ENCODE results near the gene SYT9.

Gene SYT9

DNA sequence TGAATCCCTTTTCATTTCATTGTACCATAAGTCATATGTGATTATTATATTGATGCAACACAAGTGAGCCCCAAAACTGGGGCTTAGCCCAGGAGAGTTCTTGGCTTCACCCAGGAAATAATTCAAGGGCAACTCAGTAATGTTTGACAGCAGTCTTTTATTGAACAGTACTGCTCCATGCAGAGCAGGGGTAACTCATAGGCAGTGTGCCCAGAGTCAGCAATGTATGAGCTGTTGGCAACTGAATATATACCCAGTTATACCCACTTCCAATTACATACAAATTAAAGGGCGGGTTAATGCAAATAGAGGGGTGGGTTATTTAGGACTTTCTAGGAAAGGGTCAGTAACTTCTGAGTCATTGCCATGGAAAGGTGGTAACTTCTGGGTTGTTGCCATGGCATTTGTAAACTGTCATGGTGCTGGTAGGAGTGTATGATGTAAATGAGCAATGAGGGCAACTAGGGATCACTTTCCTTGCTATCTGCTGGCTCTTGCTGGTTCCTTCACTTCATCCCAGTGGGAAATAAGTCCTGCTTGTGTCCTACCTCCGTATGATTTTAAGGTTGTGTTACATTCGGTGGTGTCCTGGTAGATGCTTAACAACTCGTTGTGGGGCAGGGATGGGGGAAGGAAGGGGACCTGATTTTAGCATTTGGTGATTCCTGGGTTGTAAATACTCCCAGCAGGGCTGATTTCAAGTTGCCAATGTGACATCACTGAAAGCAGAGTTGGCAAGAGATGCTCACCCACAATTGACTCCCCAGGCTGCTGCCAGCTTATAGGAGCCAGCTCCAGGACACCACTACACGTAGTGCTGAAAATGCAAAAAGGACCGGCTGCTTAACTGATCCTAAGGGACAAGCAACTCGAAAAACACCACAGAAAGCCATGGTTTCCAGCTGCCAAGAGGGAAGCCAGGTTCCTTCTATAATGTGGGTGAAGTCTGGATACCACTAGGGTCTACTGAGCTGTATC, 70.1 kb downstream of the SYT9 start:
- TF ChIP-seq SNAI2 (CRISPR knock-in tag; IDR thresholded peaks at IDR 0.05) (no peak), ARNTL (CRISPR knock-in tag; IDR thresholded peaks at IDR 0.05; ENCODE audit: borderline replicate concordance, low read depth) (no peak), GLIS3 (CRISPR knock-in tag; IDR thresholded peaks at IDR 0.05) (no peak), TCF4 (CRISPR knock-in tag; IDR thresholded peaks at IDR 0.05; ENCODE audit: borderline replicate concordance) (no peak), RARB (CRISPR knock-in tag; IDR thresholded peaks at IDR 0.05) (no peak), CSDC2 (CRISPR knock-in tag; IDR thresholded peaks at IDR 0.05) (no peak), ZFP30 (CRISPR knock-in tag; IDR thresholded peaks at IDR 0.05) (no peak), ZC3H10 (CRISPR knock-in tag; IDR thresholded peaks at IDR 0.05) (no peak), TOX (CRISPR knock-in tag; IDR thresholded peaks at IDR 0.05; ENCODE audit: borderline replicate concordance) (no peak), ZNF565 (CRISPR knock-in tag; conservative IDR thresholded peaks at IDR 0.05; ENCODE audit: low read depth) (no peak), OSR1 (CRISPR knock-in tag; IDR thresholded peaks at IDR 0.05) (no peak), PPARA (CRISPR knock-in tag; IDR thresholded peaks at IDR 0.05; ENCODE audit: borderline replicate concordance) (no peak), ZFP3 (CRISPR knock-in tag; IDR thresholded peaks at IDR 0.05) (no peak), BACH2 (CRISPR knock-in tag; IDR thresholded peaks at IDR 0.05; ENCODE audit: borderline replicate concordance) (no peak)
- TF ChIP-seq, protein P1, sequence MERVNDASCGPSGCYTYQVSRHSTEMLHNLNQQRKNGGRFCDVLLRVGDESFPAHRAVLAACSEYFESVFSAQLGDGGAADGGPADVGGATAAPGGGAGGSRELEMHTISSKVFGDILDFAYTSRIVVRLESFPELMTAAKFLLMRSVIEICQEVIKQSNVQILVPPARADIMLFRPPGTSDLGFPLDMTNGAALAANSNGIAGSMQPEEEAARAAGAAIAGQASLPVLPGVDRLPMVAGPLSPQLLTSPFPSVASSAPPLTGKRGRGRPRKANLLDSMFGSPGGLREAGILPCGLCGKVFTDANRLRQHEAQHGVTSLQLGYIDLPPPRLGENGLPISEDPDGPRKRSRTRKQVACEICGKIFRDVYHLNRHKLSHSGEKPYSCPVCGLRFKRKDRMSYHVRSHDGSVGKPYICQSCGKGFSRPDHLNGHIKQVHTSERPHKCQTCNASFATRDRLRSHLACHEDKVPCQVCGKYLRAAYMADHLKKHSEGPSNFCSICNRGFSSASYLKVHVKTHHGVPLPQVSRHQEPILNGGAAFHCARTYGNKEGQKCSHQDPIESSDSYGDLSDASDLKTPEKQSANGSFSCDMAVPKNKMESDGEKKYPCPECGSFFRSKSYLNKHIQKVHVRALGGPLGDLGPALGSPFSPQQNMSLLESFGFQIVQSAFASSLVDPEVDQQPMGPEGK (CRISPR knock-in tag; IDR thresholded peaks at IDR 0.05; ENCODE audit: borderline replicate concordance): no peak
- TF ChIP-seq, protein P2, sequence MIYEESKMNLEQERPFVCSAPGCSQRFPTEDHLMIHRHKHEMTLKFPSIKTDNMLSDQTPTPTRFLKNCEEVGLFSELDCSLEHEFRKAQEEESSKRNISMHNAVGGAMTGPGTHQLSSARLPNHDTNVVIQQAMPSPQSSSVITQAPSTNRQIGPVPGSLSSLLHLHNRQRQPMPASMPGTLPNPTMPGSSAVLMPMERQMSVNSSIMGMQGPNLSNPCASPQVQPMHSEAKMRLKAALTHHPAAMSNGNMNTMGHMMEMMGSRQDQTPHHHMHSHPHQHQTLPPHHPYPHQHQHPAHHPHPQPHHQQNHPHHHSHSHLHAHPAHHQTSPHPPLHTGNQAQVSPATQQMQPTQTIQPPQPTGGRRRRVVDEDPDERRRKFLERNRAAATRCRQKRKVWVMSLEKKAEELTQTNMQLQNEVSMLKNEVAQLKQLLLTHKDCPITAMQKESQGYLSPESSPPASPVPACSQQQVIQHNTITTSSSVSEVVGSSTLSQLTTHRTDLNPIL (CRISPR knock-in tag; IDR thresholded peaks at IDR 0.05; ENCODE audit: low read depth): no peak
- TF ChIP-seq, protein P3, sequence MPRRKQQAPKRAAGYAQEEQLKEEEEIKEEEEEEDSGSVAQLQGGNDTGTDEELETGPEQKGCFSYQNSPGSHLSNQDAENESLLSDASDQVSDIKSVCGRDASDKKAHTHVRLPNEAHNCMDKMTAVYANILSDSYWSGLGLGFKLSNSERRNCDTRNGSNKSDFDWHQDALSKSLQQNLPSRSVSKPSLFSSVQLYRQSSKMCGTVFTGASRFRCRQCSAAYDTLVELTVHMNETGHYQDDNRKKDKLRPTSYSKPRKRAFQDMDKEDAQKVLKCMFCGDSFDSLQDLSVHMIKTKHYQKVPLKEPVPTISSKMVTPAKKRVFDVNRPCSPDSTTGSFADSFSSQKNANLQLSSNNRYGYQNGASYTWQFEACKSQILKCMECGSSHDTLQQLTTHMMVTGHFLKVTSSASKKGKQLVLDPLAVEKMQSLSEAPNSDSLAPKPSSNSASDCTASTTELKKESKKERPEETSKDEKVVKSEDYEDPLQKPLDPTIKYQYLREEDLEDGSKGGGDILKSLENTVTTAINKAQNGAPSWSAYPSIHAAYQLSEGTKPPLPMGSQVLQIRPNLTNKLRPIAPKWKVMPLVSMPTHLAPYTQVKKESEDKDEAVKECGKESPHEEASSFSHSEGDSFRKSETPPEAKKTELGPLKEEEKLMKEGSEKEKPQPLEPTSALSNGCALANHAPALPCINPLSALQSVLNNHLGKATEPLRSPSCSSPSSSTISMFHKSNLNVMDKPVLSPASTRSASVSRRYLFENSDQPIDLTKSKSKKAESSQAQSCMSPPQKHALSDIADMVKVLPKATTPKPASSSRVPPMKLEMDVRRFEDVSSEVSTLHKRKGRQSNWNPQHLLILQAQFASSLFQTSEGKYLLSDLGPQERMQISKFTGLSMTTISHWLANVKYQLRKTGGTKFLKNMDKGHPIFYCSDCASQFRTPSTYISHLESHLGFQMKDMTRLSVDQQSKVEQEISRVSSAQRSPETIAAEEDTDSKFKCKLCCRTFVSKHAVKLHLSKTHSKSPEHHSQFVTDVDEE (CRISPR knock-in tag; IDR thresholded peaks at IDR 0.05): no peak
- TF ChIP-seq, protein P4, sequence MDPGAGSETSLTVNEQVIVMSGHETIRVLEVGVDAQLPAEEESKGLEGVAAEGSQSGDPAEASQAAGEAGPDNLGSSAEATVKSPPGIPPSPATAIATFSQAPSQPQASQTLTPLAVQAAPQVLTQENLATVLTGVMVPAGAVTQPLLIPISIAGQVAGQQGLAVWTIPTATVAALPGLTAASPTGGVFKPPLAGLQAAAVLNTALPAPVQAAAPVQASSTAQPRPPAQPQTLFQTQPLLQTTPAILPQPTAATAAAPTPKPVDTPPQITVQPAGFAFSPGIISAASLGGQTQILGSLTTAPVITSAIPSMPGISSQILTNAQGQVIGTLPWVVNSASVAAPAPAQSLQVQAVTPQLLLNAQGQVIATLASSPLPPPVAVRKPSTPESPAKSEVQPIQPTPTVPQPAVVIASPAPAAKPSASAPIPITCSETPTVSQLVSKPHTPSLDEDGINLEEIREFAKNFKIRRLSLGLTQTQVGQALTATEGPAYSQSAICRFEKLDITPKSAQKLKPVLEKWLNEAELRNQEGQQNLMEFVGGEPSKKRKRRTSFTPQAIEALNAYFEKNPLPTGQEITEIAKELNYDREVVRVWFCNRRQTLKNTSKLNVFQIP (CRISPR knock-in tag; IDR thresholded peaks at IDR 0.05; ENCODE audit: borderline replicate concordance, low read depth): no peak
- no peak for ATAC-seq

DNA sequence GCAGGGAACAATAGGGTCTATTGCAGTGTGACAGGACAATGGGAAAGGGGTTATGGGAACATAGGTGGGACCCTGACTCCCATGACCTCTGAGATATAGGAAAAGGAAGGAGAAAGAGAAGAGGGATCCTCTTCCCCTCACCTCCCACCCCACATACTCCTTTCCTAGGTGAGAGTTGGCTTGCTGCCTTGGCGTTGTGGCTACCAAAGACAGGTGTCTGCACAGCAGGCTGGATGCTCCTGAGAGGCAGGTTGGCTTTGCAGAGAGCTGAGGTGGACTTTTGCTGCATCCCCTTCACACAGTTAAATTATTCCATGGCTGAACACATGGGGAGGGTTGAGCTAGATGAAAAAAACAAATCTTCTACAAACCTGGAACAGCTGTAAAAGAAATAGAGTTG, 80.7 kb downstream of the SYT9 start:
- no peak for ATAC-seq
- TF ChIP-seq ZNF70 (CRISPR knock-in tag; IDR thresholded peaks at IDR 0.05) (no peak), GLIS3 (CRISPR knock-in tag; IDR thresholded peaks at IDR 0.05) (no peak), ZFP3 (CRISPR knock-in tag; IDR thresholded peaks at IDR 0.05) (no peak), ZNF8 (CRISPR knock-in tag; IDR thresholded peaks at IDR 0.05) (no peak), RARB (CRISPR knock-in tag; IDR thresholded peaks at IDR 0.05) (no peak), ARNTL (CRISPR knock-in tag; IDR thresholded peaks at IDR 0.05; ENCODE audit: borderline replicate concordance, low read depth) (no peak), ZC3H10 (CRISPR knock-in tag; IDR thresholded peaks at IDR 0.05) (no peak), SNAI2 (CRISPR knock-in tag; IDR thresholded peaks at IDR 0.05) (no peak), CSDC2 (CRISPR knock-in tag; IDR thresholded peaks at IDR 0.05) (no peak), ZFP30 (CRISPR knock-in tag; IDR thresholded peaks at IDR 0.05) (no peak), ZNF565 (CRISPR knock-in tag; conservative IDR thresholded peaks at IDR 0.05; ENCODE audit: low read depth) (no peak), BACH2 (CRISPR knock-in tag; IDR thresholded peaks at IDR 0.05; ENCODE audit: borderline replicate concordance) (no peak), TCF4 (CRISPR knock-in tag; IDR thresholded peaks at IDR 0.05; ENCODE audit: borderline replicate concordance) (no peak), TOX (CRISPR knock-in tag; IDR thresholded peaks at IDR 0.05; ENCODE audit: borderline replicate concordance) (no peak), OSR1 (CRISPR knock-in tag; IDR thresholded peaks at IDR 0.05) (no peak), ESRRG (CRISPR knock-in tag; IDR thresholded peaks at IDR 0.05) (no peak), PPARA (CRISPR knock-in tag; IDR thresholded peaks at IDR 0.05; ENCODE audit: borderline replicate concordance) (no peak), ISL1 (CRISPR knock-in tag; IDR thresholded peaks at IDR 0.05) (no peak)
- TF ChIP-seq, protein P2 (CRISPR knock-in tag; IDR thresholded peaks at IDR 0.05; ENCODE audit: low read depth): no peak
- TF ChIP-seq, protein P5, sequence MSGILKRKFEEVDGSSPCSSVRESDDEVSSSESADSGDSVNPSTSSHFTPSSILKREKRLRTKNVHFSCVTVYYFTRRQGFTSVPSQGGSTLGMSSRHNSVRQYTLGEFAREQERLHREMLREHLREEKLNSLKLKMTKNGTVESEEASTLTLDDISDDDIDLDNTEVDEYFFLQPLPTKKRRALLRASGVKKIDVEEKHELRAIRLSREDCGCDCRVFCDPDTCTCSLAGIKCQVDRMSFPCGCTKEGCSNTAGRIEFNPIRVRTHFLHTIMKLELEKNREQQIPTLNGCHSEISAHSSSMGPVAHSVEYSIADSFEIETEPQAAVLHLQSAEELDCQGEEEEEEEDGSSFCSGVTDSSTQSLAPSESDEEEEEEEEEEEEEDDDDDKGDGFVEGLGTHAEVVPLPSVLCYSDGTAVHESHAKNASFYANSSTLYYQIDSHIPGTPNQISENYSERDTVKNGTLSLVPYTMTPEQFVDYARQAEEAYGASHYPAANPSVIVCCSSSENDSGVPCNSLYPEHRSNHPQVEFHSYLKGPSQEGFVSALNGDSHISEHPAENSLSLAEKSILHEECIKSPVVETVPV (CRISPR knock-in tag; IDR thresholded peaks at IDR 0.05): no peak
